SU-DHL-6 (cell line): ENCODE results near the gene MICAL1.

ENCODE experiments used
- H2AFZ ChIP-seq: fragments of 200-600 bp; sonication (generic); 2 replicates; pipeline ENCODE4 v1.6.1; 2014; ENCODE audit warnings: low read depth, mild to moderate bottlenecking, moderate library complexity, mixed read lengths, antibody characterized with exemption, low read length; ENCODE audit not compliant: severe bottlenecking
- H3F3A ChIP-seq: fragments of 200-600 bp; shearing (Covaris generic); 2 replicates; pipeline ENCODE4 v1.6.0; 2016; ENCODE audit warnings: antibody characterized with exemption, mild to moderate bottlenecking; ENCODE audit not compliant: insufficient read depth
- H3K27ac ChIP-seq: fragments of 200-600 bp; sonication (generic); 2 replicates; pipeline ENCODE4 v1.5.1; 2016; ENCODE audit warnings: low read depth, mild to moderate bottlenecking, low read length, moderate library complexity, mixed read lengths
- H3K27me3 ChIP-seq: fragments of 200-600 bp; sonication (generic), shearing (Covaris generic); 2 replicates; pipeline ENCODE4 v1.6.0; 2014; ENCODE audit warnings: mild to moderate bottlenecking, low read length
- H3K36me3 ChIP-seq: fragments of 200-600 bp; sonication (generic); 2 replicates; pipeline ENCODE4 v1.6.1; 2014; ENCODE audit warnings: mild to moderate bottlenecking, low read length, mixed read lengths
- H3K4me2 ChIP-seq: fragments of 300-600, 200-600 bp; shearing (Covaris generic), sonication (generic); 2 replicates; pipeline ENCODE4 v1.6.0; 2014; ENCODE audit warnings: low read length, low read depth, mild to moderate bottlenecking; ENCODE audit not compliant: poor library complexity, severe bottlenecking
- H3K4me3 ChIP-seq: fragments of 200-600 bp; sonication (generic); 2 replicates; pipeline ENCODE4 v1.5.1; 2014; ENCODE audit warnings: antibody characterized with exemption, low read length, mild to moderate bottlenecking, mixed read lengths; ENCODE audit not compliant: insufficient read depth, poor library complexity, severe bottlenecking
- H3K79me2 ChIP-seq: fragments of 200-600 bp; sonication (generic); 2 replicates; pipeline ENCODE4 v1.6.1; 2014; ENCODE audit warnings: mild to moderate bottlenecking, low read length, moderate library complexity; ENCODE audit not compliant: insufficient read depth
- H3K9ac ChIP-seq: fragments of 200-600 bp; sonication (generic); 2 replicates; pipeline ENCODE4 v1.7.0; 2014; ENCODE audit warnings: mild to moderate bottlenecking, low read length
- H3K9me2 ChIP-seq: fragments of 200-600 bp; sonication (generic); replicated peaks from 2 replicates; pipeline ENCODE4 v1.6.1; 2014; ENCODE audit warnings: low read length; ENCODE audit not compliant: insufficient read depth
- H3K9me3 ChIP-seq: fragments of 200-600 bp; sonication (generic); 2 replicates; pipeline ENCODE4 v1.6.1; 2014; ENCODE audit warnings: low read length, mixed read lengths; ENCODE audit not compliant: insufficient read depth
- H4K20me1 ChIP-seq: fragments of 200-600 bp; sonication (generic); 2 replicates; pipeline ENCODE4 v1.6.1; 2014; ENCODE audit warnings: low read depth, mild to moderate bottlenecking, antibody characterized with exemption, low read length, moderate library complexity, mixed read lengths
- EZH2phosphoT487 ChIP-seq: fragments of 200-600 bp; sonication (generic), shearing (Covaris generic); conservative IDR thresholded peaks from 2 replicates; pipeline ENCODE4 v1.6.1; 2018; ENCODE audit warnings: mild to moderate bottlenecking, antibody characterized with exemption, low read length, moderate library complexity, mixed read lengths
- TF ChIP-seq, protein P1 (sequence below): fragments of 200-600 bp; sonication (generic); IDR thresholded peaks from one replicate; pipeline ENCODE4 v1.5.1; 2017; ENCODE audit warnings: antibody characterized with exemption, mild to moderate bottlenecking, low read length, moderate library complexity; ENCODE audit not compliant: insufficient read depth, poor library complexity, severe bottlenecking

MICAL1 gene

DNA sequence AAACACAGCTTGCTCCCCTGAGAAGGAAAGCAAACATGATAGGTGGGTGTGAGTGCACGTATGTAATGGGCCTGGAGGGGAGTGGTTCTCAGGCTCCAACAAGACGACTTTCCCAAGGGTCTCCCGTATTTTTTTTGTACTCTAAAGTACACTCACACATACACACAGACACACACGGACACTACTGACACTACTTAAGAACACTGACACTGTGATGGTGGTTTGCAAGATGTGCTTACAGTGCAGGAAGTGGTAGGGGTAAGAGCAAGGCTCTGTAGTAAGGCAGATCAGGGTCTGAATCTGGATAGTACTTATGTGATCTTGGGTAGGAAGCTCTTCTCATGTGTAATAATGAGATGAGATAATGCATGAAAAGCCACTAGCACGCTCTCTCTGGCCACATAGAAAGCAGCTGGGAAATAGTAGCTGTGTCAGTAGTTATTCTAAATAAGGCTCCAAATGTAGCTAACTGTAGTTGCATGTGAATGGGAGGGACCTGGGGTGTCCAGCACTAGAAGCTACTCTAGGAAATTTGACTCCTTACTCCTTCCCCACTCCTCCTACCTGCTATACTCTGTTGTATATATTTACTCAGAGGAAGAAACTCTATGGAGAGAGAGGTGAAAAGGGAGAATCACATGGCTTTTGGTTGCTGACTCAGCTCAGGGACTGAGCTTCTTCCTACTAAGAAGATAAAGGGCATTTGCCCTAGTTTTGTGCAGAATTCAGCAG, 35.8 kb upstream of the MICAL1 start:
- no peaks in the 10 kb centered on the region for H3K9me3 ChIP-seq
- no peaks in the 10 kb centered on the region for H3F3A ChIP-seq
- TF ChIP-seq EZH2phosphoT487 = no peak
- TF ChIP-seq, protein P1, sequence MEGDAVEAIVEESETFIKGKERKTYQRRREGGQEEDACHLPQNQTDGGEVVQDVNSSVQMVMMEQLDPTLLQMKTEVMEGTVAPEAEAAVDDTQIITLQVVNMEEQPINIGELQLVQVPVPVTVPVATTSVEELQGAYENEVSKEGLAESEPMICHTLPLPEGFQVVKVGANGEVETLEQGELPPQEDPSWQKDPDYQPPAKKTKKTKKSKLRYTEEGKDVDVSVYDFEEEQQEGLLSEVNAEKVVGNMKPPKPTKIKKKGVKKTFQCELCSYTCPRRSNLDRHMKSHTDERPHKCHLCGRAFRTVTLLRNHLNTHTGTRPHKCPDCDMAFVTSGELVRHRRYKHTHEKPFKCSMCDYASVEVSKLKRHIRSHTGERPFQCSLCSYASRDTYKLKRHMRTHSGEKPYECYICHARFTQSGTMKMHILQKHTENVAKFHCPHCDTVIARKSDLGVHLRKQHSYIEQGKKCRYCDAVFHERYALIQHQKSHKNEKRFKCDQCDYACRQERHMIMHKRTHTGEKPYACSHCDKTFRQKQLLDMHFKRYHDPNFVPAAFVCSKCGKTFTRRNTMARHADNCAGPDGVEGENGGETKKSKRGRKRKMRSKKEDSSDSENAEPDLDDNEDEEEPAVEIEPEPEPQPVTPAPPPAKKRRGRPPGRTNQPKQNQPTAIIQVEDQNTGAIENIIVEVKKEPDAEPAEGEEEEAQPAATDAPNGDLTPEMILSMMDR = no peak
- H3K79me2 ChIP-seq = no peaks in the 10 kb centered on the region
- H4K20me1 ChIP-seq = no peaks in the 10 kb centered on the region
- no peaks in the 10 kb centered on the region for H3K9me2 ChIP-seq
- H3K4me2 ChIP-seq = no peak overlapping the region
- no peak overlapping the region for H2AFZ ChIP-seq
- no peak overlapping the region for H3K27ac ChIP-seq
- no peaks in the 10 kb centered on the region for H3K36me3 ChIP-seq
- H3K9ac ChIP-seq = no peak overlapping the region
- no peaks in the 10 kb centered on the region for H3K27me3 ChIP-seq
- no peak overlapping the region for H3K4me3 ChIP-seq

DNA sequence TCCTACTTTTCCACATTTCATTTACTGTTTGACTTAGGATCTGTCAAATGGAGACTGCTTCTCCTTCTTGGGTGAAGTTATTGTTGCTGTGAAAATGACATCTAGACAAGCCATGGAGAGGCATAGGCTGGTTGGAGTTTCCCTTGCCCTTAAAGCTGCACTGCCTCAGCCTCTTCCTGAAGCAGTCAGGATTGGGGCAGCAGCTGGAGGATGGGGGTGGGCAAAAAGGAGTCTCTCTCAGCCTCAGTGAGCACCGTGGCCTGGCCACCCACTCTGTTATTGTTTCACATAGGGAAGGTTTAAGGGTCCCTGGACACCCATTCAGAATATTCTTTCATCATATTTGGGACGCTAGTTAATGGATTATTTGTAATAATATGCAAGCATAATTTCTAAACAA, 35.1 kb upstream of the MICAL1 start:
- no peaks in the 10 kb centered on the region for H3K27me3 ChIP-seq
- no peaks in the 10 kb centered on the region for H3F3A ChIP-seq
- no peak overlapping the region for H3K9ac ChIP-seq
- H3K36me3 ChIP-seq = no peaks in the 10 kb centered on the region
- no peak for TF ChIP-seq EZH2phosphoT487
- TF ChIP-seq, protein P1 = no peak
- no peak overlapping the region for H3K4me3 ChIP-seq
- H3K9me3 ChIP-seq = no peaks in the 10 kb centered on the region
- H3K4me2 ChIP-seq = no peak overlapping the region
- H4K20me1 ChIP-seq = no peaks in the 10 kb centered on the region
- H2AFZ ChIP-seq = no peak overlapping the region
- no peak overlapping the region for H3K27ac ChIP-seq
- H3K9me2 ChIP-seq = no peaks in the 10 kb centered on the region
- no peaks in the 10 kb centered on the region for H3K79me2 ChIP-seq

DNA sequence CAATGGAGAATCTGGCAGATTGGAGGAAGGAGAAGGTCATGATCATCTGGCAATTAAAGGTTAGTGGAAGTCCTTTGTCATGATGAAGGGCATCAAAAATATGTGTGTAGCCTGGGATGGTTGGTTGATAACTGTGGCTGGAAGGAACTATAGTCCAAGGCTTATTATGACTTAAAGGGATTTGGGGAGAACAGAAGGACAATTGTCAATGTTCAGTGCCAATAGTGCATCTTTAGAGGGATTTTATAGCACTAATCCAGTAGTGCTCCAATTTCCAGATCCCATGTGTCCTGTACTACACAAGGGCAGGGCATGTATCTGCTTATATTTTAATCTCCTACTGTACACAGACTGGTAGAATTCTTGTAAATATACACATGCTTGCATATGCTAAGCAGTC, 32.4 kb upstream of the MICAL1 start:
- Histone ChIP-seq H3K9me2 (no peaks in the 10 kb centered on the region), H3K79me2 (no peaks in the 10 kb centered on the region; the same call in 1 of the 2 replicates), H3K9me3 (no peaks in the 10 kb centered on the region), H2AFZ (no peak overlapping the region), H3K27ac (no peak overlapping the region), H3K9ac (no peak overlapping the region), H3K36me3 (no peaks in the 10 kb centered on the region), H4K20me1 (no peaks in the 10 kb centered on the region), H3F3A (peaks cover 6% of the 10 kb centered on the region; the same call in 1 of the 2 replicates), H3K27me3 (no peaks in the 10 kb centered on the region), H3K4me3 (no peak overlapping the region), H3K4me2 (no peak overlapping the region)
- TF ChIP-seq EZH2phosphoT487 = no peak
- TF ChIP-seq, protein P1 = no peak
